Liver (tissue), 9 donors: ENCODE results near the gene RPS6KA3. TPM values are rescaled to one million over a fixed set of nuclear protein-coding genes. Genes with fewer than 3 reads are reported as not detected.
A peak's percentile ranks its signal among the peaks of the same experiment; 100 is the strongest.

Experiments used
- DNase-seq: peaks from one replicate; pipeline ENCODE4 v3.0.0-alpha.2; 2017; ENCODE audit warnings: low spot score
- H3K27ac ChIP-seq, 2 donors: one replicate each; pipeline ENCODE4 v1.7.0; 2013; ENCODE audit warnings: inconsistent platforms in 2 of 2, low read length in 2 of 2, control low read depth in 1 of 2, low read depth in 1 of 2, mild to moderate bottlenecking in 1 of 2
- H3K27me3 ChIP-seq, 4 donors: one replicate each; pipeline versions ENCODE4 v1.6.1 to v1.7.0; 2013; ENCODE audit warnings: low read length in 3 of 4, inconsistent platforms in 1 of 4, mild to moderate bottlenecking in 1 of 4, moderate library complexity in 1 of 4; ENCODE audit not compliant: control insufficient read depth in 4 of 4, insufficient read depth in 4 of 4
- H3K36me3 ChIP-seq, 4 donors: one replicate each; pipeline versions ENCODE4 v1.6.1 to v1.7.0; 2013; ENCODE audit warnings: low read length in 3 of 4, mild to moderate bottlenecking in 3 of 4, low read depth in 1 of 4, moderate library complexity in 1 of 4; ENCODE audit not compliant: control insufficient read depth in 4 of 4, insufficient read depth in 3 of 4
- H3K4me1 ChIP-seq, 4 donors: one replicate each; pipeline versions ENCODE4 v1.6.1 to v1.7.0; 2013; ENCODE audit warnings: low read length in 3 of 4, mild to moderate bottlenecking in 3 of 4, moderate library complexity in 1 of 4; ENCODE audit not compliant: control insufficient read depth in 4 of 4, insufficient read depth in 4 of 4
- H3K4me3 ChIP-seq, 3 donors: one replicate each; pipeline versions ENCODE4 v1.6.1 to v1.7.0; 2013; ENCODE audit warnings: low read length in 3 of 3, control low read depth in 1 of 3, low read depth in 1 of 3, mild to moderate bottlenecking in 1 of 3
- H3K9ac ChIP-seq, 2 donors: one replicate each; pipeline ENCODE4 v1.7.0; 2013; ENCODE audit warnings: low read length in 2 of 2, mild to moderate bottlenecking in 2 of 2, moderate library complexity in 2 of 2, control low read depth in 1 of 2, low read depth in 1 of 2
- H3K9me3 ChIP-seq, 4 donors: one replicate each; pipeline versions ENCODE4 v1.6.1 to v1.7.0; 2013; ENCODE audit warnings: low read length in 3 of 4; ENCODE audit not compliant: control insufficient read depth in 4 of 4
- EGR1 ChIP-seq, 2 donors: IDR thresholded peaks; 2 replicates each; pipeline ENCODE4 v1.6.1; 2016 to 2018; ENCODE audit warnings: antibody characterized with exemption in 2 of 2, low read depth in 2 of 2
- FOXA1 ChIP-seq: IDR thresholded peaks from 2 replicates; pipeline ENCODE4 v1.6.1; 2016; ENCODE audit warnings: antibody characterized with exemption
- FOXA2 ChIP-seq: IDR thresholded peaks from 2 replicates; pipeline ENCODE4 v1.6.1; 2016; ENCODE audit warnings: antibody characterized with exemption
- GABPA ChIP-seq, 2 donors: IDR thresholded peaks in 1 of 2; conservative IDR thresholded peaks in 1 of 2; 2 replicates each; pipeline ENCODE4 v1.6.1; 2016; ENCODE audit warnings: antibody characterized with exemption in 2 of 2, mild to moderate bottlenecking in 1 of 2, moderate library complexity in 1 of 2
- HNF4A ChIP-seq, 2 donors: conservative IDR thresholded peaks; 2 replicates each; pipeline ENCODE4 v1.6.1; 2016; ENCODE audit warnings: antibody characterized with exemption in 2 of 2, mild to moderate bottlenecking in 2 of 2
- HNF4G ChIP-seq: IDR thresholded peaks from 2 replicates; pipeline ENCODE4 v1.6.1; 2016; ENCODE audit warnings: antibody characterized with exemption
- JUND ChIP-seq, 2 donors: IDR thresholded peaks; 2 replicates each; pipeline ENCODE4 v1.6.1; 2016; ENCODE audit warnings: antibody characterized with exemption in 2 of 2
- MAX ChIP-seq: IDR thresholded peaks from 2 replicates; pipeline ENCODE4 v1.6.1; 2016; ENCODE audit warnings: antibody characterized with exemption
- NR2F2 ChIP-seq: IDR thresholded peaks from 2 replicates; pipeline ENCODE4 v1.6.1; 2016; ENCODE audit warnings: antibody characterized with exemption
- RAD21 ChIP-seq, 2 donors: IDR thresholded peaks; 2 replicates each; pipeline ENCODE4 v1.6.1; 2016; ENCODE audit warnings: antibody characterized with exemption in 2 of 2, mild to moderate bottlenecking in 2 of 2
- RXRA ChIP-seq, 2 donors: IDR thresholded peaks; 2 replicates each; pipeline ENCODE4 v1.6.1; 2017 to 2018; ENCODE audit warnings: antibody characterized with exemption in 2 of 2, mild to moderate bottlenecking in 1 of 2
- SP1 ChIP-seq: IDR thresholded peaks from 2 replicates; pipeline ENCODE4 v1.6.1; 2018; ENCODE audit warnings: antibody characterized with exemption, mild to moderate bottlenecking
- TAF1 ChIP-seq: conservative IDR thresholded peaks from 2 replicates; pipeline ENCODE4 v1.6.1; 2016; ENCODE audit warnings: antibody characterized with exemption, mild to moderate bottlenecking
- YY1 ChIP-seq: IDR thresholded peaks from 2 replicates; pipeline ENCODE4 v1.6.1; 2016; ENCODE audit warnings: antibody characterized with exemption, mild to moderate bottlenecking
- ZBTB33 ChIP-seq: IDR thresholded peaks from 2 replicates; pipeline ENCODE4 v1.6.1; 2016; ENCODE audit warnings: antibody characterized with exemption
- WGBS: extraction: QIAGEN DNeasy Blood & Tissue Kit; methylation state at CpG from one replicate; pipeline ENCODE4 v1.1.7; 2013; 5-methylcytosine and 5-hydroxymethylcytosine counted together
- polyA plus RNA-seq, 2 donors: library from polyadenylated mRNA; stranded (reverse) in 1 of 2; unstranded in 1 of 2; fragments of 200-250 nt in 1 of 2; fragments of >200 nt in 1 of 2; fragmentation: Nextera tagmentation in 1 of 2; extraction: Ambion mirVana in 1 of 2; gene quantifications; one replicate each; pipeline versions ENCODE4 v1.2.1 to v1.2.3, GENCODE V29; 2013 to 2015
- total RNA-seq, 2 donors: library from RNA; depleted of rRNA; stranded (reverse); fragments of >200 nt; gene quantifications; one replicate each; pipeline ENCODE4 v1.2.3, GENCODE V29; 2014
- TF ChIP-seq, protein P1 (sequence below): fragments of 150-350 bp; IDR thresholded peaks from 2 replicates; pipeline ENCODE4 v1.5.1; 2017; ENCODE audit warnings: improper control_type of control experiment, low read depth, low read length; ENCODE audit not compliant: missing input control
- donor health status: healthy.
- donor health status: healthy.
- donor health status: healthy.
- donor health status: healthy.
- donor health status: healthy.

The RPS6KA3 gene
- total and polyA plus RNA-seq, 4 donors = 11.1 to 69.7 (median 38.8) TPM

DNA sequence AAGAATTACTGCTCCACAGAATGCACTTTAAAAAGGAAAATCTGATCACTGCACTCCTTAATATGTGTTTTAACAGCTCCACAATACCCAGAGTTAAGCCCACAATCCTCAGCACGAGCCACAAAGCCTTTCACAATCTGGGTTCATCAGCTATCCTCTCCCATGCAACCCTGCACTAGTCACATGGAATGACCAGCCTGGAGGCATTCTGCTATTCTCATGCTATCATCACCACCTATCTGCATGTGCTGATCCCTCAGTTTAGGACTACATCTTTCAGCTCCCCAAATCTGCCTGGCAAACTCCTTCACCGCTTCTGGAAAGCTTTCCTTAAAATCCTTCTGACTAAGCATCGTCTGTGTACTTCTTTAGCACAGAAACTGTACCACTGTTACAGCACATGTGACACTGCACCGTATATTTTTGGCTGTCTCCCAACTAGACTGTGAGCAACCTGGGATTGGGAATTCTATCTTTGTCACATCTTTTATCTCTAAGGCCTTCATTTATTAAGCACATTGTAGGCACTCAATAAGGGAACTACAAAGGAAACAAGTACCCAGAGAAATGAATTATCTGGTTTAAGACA is 106.8 kb downstream of the RPS6KA3 start:
- H3K36me3 ChIP-seq = peaks cover 4 to 32% (median 20%) of the 10 kb centered on the region in 4 donors
- no peak for TF ChIP-seq HNF4G
- TF ChIP-seq HNF4A (conservative IDR thresholded peaks at IDR 0.05) = no peak
- TF ChIP-seq ZBTB33 = no peak
- no peak for TF ChIP-seq GABPA (IDR thresholded peaks at IDR 0.05 in 1 of 2, conservative IDR thresholded peaks at IDR 0.05 in 1 of 2)
- no peak for TF ChIP-seq NR2F2
- TF ChIP-seq RAD21 (IDR thresholded peaks at IDR 0.05) = no peak
- no peak overlapping the region for H3K4me3 ChIP-seq
- no peaks in the 10 kb centered on the region for H3K27me3 ChIP-seq
- no peak for DNase-seq
- no peak overlapping the region for H3K9ac ChIP-seq
- no peaks in the 10 kb centered on the region for H3K9me3 ChIP-seq
- H3K27ac ChIP-seq = no peak overlapping the region
- 88% methylated on average over 4 of the region's 4 CpGs for whole genome bisulfite sequencing
- H3K4me1 ChIP-seq = no peaks in the 10 kb centered on the region

DNA sequence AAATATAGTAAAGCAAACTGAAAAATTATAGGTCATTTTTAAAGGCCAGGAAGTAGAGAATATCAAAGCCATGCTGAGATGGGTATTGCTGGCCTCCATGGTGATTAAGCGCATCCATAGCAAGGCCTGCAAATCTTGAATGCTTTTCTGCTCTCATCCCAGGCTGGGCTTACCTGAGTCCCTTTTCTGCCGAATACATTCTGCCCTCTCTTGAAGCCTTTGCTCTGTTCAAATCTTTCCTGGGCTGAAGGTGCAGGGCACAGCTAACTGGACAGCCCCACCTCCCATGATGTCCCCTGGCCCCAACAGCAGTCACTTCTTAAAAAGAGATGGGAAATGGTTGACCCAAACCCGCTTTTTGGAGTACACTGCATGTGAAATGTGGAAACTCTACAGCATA is 115.0 kb downstream of the RPS6KA3 start:
- H3K9ac ChIP-seq = no peak overlapping the region
- H3K4me3 ChIP-seq = no peak overlapping the region
- no peaks in the 10 kb centered on the region for H3K9me3 ChIP-seq
- DNase-seq = no peak
- H3K27me3 ChIP-seq = no peaks in the 10 kb centered on the region
- TF ChIP-seq RAD21 (IDR thresholded peaks at IDR 0.05) = no peak
- no peak for TF ChIP-seq TAF1
- no peak for TF ChIP-seq GABPA (IDR thresholded peaks at IDR 0.05 in 1 of 2, conservative IDR thresholded peaks at IDR 0.05 in 1 of 2)
- no peak for TF ChIP-seq HNF4A (conservative IDR thresholded peaks at IDR 0.05)
- no peak for TF ChIP-seq FOXA1
- TF ChIP-seq YY1 = no peak
- no peak for TF ChIP-seq RXRA (IDR thresholded peaks at IDR 0.05)
- TF ChIP-seq, protein P1, sequence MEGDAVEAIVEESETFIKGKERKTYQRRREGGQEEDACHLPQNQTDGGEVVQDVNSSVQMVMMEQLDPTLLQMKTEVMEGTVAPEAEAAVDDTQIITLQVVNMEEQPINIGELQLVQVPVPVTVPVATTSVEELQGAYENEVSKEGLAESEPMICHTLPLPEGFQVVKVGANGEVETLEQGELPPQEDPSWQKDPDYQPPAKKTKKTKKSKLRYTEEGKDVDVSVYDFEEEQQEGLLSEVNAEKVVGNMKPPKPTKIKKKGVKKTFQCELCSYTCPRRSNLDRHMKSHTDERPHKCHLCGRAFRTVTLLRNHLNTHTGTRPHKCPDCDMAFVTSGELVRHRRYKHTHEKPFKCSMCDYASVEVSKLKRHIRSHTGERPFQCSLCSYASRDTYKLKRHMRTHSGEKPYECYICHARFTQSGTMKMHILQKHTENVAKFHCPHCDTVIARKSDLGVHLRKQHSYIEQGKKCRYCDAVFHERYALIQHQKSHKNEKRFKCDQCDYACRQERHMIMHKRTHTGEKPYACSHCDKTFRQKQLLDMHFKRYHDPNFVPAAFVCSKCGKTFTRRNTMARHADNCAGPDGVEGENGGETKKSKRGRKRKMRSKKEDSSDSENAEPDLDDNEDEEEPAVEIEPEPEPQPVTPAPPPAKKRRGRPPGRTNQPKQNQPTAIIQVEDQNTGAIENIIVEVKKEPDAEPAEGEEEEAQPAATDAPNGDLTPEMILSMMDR = no peak
- peaks cover 4 to 28% (median 19%) of the 10 kb centered on the region in 4 donors for H3K36me3 ChIP-seq
- 97% methylated on average over 3 of the region's 3 CpGs for WGBS
- no peak overlapping the region for H3K27ac ChIP-seq
- peaks cover 0 to 8% (median 2%) of the 10 kb centered on the region in 4 donors for H3K4me1 ChIP-seq

DNA sequence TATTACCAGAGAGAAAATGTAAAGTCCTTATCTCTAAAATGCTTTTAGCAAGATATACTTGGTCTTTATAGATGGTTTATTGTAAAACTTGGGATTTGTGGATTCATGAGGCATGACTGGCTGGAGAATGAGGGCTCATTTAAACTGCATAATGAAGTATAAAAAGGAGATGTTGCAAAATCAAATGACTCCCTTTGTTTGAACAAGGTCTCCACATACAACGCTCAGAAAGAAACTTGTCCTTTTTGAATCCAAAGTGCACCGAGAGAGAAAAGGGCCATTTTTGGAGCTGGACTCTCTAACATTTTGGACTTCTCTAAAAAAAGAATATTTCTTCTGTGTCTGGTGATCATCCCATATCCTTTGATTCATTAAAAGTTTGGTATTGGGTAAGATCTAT is 117.4 kb downstream of the RPS6KA3 start:
- Histone ChIP-seq H3K4me1 (peaks cover 0 to 8% (median 2%) of the 10 kb centered on the region in 4 donors), H3K4me3 (no peak overlapping the region), H3K9ac (no peak overlapping the region), H3K9me3 (no peaks in the 10 kb centered on the region), H3K27ac (peak overlapping the region; percentile 50 to 67), H3K36me3 (peaks cover 0 to 10% (median 6%) of the 10 kb centered on the region in 4 donors), H3K27me3 (no peaks in the 10 kb centered on the region)
- DNase-seq = no peak
- 33% methylated on average over 2 of the region's 2 CpGs for WGBS
- TF ChIP-seq GABPA (IDR thresholded peaks at IDR 0.05 in 1 of 2, conservative IDR thresholded peaks at IDR 0.05 in 1 of 2) (no peak), YY1 (peak; percentile 88), FOXA1 (peak; percentile 21), ZBTB33 (no peak), RXRA (IDR thresholded peaks at IDR 0.05) (peak in 1 of 2 donors; percentile 14), EGR1 (IDR thresholded peaks at IDR 0.05; ENCODE audit: low read depth in 2 of 2) (no peak), MAX (no peak), JUND (IDR thresholded peaks at IDR 0.05) (peak; percentile 42 to 62), FOXA2 (peak; percentile 44), SP1 (peak; percentile 91), NR2F2 (no peak)
- TF ChIP-seq, protein P1 = no peak
